ENCODE measurements around the gene BLOC1S4.
"Not testable (repeated sequence)": the region's sequence is repeated elsewhere in the genome, so short reads cannot be mapped to it uniquely, and the experiment has no call there.

The BLOC1S4 gene

DNA sequence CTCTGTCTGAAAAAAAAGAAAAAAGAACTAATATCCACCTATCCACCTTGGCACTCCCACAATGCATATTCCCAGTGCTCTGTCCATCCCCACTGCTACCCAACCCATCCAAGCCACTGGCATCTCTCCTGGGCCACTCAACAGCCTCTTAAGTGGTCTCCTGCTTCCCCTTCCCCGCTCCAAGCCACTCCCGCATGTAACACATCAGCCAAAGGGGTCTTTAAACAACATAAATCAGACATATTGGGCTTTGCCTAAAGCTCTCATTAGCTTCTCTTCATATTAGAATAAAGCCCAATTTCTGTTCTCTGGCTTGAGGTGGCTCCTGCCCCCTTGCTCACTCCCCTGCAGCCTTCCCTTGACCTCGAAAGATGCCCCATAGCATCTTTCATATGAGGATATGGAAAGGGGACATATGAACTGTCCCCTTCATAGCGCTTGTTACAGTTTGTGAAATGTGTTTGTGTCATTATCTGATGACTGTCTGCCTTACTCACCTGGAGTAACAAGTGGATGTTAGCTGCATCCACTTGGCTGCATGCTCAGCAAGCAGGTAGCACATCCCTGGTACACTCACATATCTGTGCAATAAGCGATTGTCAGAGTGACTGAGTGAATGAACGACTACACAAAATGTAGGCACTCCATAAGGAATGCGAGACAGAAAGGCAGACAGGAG lies 3.1 kb downstream of the BLOC1S4 start:
- DNase-seq (ENCODE audit: low read depth) = no peak

DNA sequence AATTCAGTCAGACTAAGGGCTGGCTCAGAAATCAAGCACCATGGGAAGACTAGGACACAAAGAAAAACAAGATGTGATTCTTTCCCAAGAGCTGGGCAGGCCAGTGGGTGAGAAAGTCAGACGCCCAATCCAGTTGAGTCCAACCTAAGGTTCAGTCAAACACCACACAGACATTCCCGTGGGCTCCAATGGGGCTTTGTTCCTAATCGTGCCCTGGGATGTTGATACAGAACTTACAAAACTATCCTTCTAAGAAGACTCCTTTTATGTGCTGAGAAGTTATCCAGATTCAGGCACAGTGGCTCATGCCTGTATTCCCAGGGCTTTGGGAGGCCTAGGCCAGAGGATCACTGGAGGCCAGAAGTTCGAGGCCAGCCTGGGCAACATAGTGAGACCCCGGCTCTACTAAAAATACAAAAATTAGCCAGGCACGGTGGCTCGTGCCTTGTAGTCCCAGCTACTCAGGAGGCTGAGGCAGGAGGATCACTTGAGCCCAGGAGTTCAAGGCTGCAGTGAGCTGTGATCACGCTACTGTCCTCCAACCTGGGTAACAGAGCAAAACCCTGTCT lies 3.7 kb downstream of the BLOC1S4 start:
- no peak for DNase-seq (ENCODE audit: low read depth)

DNA sequence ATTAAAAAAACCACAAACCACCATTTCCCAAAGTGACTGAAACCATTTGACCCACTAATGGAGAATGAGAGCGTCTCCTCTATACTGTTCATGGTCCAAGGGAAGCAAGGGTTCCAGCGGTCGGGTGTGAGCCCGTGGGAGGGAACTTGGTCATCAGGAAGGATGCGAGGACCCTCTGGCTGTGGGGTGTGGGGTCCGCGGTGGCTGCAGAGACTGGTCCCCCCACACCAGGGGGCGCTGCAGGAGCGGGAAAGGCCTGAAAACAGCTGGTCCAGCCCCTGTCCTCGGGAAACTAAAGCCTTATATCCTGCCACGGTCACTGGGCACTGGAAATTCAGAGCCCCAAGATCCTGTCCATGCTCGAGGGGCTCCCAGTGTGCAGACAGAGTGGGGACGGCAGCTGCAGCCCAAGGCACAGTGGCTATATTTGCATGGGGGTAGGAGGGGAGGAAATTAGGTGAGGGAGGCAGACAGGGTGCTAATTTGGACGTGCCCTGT lies 4.3 kb downstream of the BLOC1S4 start:
- DNase-seq (ENCODE audit: low read depth) = peak; percentile 65

DNA sequence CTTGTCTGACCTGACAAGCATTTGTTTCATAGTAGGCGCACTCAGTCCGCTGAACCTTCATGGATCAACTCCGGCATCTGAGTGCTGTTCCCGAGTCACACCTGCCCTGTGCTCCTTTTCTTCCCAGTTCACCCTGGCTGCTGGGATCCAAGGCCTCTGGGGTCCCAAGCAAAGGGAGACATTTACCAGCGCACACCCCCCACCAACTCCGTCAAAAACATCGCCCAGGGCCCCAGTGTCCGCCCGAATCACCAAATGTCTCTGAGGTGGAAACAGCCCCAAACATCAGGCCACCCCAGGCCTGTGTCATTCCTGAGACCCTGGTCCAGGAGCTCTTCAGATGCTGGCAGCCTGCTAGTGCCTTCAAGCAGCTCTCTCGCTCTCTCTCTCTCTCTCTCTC lies 5.1 kb downstream of the BLOC1S4 start:
- no peak for DNase-seq (ENCODE audit: low read depth)

DNA sequence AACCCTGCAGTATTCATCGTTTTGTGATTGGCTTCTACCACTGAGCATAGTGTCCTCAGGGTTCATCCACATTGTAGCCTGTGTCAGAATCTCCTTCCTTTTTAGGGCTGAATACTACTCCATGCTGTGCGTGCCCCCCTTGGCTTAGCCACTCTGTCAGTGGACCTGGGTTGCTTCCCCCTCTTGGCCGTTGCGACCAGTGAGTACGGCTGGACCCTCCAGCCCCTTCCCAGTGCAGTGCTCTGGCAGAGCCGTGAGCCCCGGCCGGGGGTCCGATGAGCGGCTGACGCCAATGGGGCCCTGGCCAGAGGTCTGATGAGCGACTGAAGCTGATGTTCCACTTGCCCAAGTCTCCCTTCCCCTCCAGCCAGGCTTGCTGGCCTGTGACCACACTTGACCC lies 6.9 kb downstream of the BLOC1S4 start:
- DNase-seq (ENCODE audit: low read depth) = no peak

DNA sequence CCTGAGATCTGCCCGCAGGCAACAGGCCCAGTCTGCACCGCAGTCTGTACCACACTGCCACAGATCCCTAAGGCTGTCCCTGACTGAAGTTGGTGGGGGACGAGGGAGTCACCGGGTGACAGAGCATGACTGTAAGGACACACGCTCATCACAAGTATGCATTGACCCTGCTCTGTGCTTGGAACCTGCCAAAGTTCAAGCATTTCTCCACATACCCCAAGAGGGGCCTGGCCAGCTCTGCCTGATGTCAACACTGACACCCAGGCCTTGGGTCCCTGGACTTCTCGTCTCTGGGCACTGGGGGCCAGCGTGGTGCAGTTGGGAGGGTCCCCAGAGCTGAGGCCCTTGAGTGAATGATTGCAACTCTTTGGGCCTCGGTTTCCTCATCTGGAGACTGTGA lies 7.9 kb downstream of the BLOC1S4 start:
- no peak for DNase-seq (ENCODE audit: low read depth)

DNA sequence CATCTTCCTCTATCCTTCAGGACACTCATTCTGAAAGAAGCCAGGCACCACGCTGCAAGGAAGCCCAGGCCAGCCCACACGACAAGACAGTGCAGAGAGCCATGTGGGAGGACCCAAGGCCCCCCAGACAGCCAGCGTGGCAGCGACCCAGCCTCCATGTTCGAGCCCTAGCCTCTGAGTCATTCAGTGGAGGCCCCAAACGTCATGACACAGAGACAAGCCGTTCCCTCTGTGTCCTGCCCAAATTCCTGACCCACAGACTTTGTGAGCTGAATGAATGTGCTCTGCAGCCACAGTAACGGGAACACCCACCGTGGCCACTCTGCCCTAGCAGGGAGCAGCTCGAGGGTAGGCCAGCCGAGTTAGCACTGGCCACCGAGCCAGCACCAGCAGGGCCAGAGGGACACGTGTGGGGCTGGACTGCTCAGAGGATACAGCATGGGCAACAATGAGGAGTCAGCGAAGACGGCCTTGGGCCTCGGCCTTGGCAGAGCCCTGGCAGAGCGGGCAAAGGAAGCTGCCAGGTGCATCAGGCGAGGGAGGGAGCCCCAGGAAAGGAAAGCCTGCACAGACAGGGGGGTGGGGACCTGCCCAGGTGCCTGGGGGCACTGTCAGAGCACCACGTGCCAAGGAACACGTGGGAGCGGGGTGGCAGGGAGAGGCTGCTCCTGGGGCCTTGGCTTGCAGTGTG lies 8.6 kb downstream of the BLOC1S4 start:
- no peak for DNase-seq (ENCODE audit: low read depth)

DNA sequence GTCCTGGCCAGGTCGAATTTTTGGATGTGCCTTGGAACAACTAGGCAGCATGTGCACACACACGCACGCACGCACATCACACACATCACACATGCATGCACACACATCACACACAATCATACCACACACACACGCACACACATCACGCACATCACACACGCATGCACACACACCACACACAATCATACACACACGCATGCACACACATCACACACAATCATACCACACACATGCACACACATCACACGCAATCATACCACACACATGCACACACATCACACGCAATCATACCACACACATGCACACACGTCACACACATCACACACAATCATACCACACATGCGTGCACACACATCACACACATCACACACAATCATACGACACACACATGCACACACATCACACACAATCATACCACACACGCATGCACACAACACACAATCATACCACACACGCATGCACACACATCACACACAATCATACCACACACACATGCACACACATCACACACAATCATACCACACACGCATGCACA lies 9.5 kb downstream of the BLOC1S4 start:
- not testable (repeated sequence) for DNase-seq (ENCODE audit: low read depth)

DNA sequence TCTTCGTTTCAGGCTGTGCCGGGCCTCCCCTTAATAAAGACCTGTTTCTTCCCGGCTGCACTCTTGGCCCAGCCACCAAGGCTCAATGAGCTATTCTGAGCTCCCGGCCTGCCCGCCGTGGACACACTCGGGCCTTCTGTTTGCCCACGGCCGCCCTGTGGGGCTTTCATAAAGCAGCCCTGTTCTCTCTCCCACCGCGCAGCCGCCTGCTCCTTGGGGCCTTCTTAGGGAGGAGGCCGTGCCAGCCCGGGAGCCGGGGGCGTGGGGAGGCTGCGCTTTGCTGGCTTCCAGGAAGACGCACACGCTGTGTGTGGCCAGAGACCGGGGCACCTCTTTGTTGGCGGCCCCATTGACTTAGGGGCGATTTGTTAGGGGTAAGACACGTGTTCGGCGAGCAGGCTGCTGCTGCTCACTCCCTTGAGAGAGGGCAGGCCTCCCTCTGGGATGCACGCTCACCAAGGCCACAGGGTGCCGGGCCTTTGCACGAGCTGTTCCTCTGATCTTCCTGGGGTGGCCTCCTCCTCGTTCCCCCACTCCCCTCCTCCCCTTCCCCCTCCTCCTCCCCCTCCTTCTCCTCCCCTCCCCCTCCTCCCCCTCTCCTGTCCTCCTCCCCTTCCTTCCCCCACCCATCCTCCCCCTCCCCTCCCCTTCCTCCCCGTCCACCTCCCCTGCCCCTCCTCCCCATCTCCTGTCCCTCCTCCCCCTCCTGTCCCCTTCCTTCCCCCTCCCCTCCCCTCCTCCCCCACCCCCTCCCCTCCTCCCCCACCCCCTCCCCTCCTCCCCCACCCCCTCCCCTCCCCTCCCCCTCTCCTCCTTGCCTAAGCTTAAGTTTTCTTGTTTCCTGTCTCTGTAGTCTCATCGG lies 11.3 kb downstream of the BLOC1S4 start:
- DNase-seq (ENCODE audit: low read depth) = no peak

DNA sequence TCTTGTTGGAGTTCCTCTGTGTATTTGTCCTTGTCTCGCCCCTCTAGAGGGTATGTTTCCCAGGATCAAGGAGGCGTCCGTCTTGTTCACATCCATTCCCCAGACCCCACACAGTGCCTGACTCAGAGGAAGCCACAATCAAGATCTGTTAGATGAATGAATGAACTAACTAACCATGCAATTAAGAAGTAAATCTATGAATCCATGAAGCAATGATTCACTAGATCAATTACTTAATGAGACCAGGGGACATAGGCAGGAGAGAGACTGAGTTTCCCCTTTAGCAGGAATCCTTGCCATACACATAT lies 11.9 kb downstream of the BLOC1S4 start:
- no peak for DNase-seq (ENCODE audit: low read depth)

DNA sequence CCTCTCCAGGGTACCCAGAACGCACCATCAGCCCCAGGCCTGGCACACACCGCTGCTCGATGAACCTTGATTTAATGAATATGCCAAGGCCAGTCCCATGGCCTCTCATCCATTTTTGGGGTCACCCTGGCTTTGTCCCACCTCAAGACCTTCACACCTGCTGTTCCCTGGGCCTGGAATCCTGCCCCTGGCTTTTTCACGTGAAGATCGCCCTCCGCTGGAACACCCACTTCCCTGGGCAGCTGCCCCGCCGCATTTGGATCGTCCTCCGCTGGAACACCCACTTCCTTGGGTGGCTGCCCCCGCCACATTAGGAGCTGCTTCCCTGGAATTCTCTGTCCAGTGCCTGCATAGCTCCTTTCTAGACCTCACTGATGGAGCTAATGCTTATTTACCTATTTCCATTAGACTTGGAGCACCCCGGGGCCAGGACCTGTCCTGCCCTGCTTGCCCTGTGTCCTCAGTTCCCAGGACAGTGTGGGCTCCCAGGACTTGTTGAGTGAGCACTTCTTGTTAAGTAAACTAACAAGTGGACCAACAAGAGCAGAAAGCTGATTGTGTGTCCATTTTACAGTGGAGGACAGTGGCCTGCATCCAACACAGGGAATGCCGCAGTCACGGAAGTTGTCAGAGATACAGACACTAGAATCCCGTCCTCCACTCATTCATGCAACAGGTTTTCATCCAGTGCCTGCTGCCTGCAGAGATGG lies 12.5 kb downstream of the BLOC1S4 start:
- no peak for DNase-seq (ENCODE audit: low read depth)

DNA sequence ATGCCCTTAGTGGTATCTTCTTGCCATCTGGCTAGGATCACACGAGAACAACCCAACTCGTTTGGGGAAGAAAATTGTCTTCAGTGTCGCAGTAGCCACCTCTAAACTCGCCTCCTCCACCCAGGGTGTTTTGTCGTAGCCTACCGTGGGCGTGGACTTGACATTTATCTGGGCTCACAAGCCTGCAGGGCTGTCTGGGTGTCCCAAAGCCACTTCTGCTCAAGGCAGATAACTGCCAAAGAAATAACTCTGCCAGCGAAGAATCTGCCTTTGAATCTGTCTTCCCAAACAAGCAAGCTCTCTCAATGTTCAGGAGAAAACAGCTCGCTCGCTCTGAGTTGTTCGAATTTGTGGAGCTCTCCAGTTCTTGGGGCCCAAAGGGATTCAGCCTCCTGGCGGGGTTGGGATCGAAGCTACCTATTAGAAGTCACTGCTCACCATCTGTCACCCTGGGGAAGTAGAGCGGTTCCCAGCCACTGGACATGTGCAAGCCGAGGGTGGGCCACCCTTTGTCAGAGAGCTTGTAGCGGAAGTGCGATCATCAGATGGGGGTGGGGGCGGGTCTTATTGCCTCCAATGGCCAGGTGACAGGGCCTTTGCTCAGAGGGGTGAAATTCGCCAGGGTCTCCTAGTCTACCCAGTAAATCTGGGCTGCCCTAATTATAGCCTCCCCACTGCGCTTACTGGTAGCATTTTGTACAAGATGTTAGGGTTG lies 14.8 kb downstream of the BLOC1S4 start:
- DNase-seq (ENCODE audit: low read depth) = no peak

DNA sequence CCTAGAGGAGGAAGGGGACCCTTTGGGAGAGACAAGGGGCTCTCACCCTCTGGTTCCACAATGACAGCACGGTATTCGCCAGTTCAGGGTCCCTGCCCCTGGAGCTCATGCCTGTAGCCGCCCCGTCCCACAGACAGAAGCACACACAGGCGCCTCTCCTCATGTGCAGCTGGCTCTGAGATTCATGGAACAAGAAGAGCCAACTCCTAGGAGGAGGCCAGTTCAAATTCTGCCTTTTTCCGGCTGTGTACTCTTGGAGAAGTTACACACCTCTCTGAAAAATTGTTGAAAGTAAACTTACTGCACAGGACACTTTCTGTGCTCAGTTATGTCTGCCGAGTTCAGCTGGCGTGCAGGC lies 15.3 kb downstream of the BLOC1S4 start:
- DNase-seq (ENCODE audit: low read depth) = no peak

DNA sequence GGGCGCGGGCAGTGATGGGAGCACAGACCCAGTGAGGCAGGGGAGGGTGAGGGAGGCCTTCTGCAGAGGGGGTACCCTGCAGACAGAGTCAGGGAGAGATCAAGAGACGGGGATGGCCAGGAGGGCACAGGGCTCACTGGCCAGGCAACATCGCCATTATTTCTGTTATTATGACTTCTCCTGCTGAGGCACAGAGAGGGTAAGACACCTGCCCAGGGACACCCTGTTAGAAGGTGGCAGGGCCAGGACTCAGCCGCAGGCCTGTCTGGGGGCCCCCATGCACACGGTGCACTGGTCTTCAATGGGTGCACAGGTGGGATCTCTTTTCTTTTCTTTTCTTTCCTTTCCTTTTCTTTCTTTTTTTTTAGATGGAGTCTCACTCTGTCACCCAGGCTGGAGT lies 15.8 kb downstream of the BLOC1S4 start:
- DNase-seq (ENCODE audit: low read depth) = no peak

DNA sequence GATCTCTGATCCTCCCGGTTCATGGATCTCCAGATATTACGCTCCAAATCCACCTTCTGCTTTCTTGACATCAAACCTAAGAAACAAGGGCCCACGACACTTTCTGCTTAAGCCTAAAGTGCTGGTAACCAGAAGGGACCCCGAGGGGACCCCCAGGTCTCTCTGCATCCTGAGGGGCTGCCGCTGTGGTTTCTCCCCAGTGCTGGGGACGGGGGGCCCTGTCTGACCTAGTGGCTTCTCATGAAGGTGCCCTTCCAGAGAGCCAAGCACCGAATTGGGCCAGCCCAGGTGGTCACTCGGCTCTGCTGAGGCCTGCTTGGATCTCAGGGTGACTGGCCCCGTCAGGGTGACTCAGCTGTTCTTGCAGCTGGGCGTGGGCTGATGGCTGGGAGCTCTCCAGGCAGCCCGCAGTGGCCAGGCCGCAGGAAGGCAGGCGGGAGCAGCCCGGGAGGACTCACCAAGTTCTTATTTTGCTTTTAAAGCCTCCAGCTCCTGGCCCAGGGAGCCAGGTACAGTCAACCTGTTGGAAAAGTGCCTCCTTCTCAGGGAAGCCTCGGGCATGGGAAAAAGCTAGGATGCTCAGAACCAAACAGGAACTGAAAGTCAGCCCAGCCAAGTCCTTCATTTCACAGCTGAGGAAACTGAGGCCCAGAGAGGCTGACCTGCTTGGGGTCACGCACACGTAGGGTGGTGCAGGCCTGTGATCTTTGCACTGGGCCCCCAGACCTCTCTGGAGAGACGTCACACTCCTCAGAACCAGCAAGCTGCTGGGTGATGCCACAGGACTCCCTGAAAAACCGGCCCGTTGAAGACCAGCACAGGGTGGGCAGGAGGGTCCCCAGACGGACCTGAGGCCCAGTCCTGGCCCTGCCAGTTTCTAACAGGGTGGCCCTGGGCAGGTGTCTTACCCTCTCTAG lies 16.7 kb downstream of the BLOC1S4 start:
- DNase-seq (ENCODE audit: low read depth) = no peak

DNA sequence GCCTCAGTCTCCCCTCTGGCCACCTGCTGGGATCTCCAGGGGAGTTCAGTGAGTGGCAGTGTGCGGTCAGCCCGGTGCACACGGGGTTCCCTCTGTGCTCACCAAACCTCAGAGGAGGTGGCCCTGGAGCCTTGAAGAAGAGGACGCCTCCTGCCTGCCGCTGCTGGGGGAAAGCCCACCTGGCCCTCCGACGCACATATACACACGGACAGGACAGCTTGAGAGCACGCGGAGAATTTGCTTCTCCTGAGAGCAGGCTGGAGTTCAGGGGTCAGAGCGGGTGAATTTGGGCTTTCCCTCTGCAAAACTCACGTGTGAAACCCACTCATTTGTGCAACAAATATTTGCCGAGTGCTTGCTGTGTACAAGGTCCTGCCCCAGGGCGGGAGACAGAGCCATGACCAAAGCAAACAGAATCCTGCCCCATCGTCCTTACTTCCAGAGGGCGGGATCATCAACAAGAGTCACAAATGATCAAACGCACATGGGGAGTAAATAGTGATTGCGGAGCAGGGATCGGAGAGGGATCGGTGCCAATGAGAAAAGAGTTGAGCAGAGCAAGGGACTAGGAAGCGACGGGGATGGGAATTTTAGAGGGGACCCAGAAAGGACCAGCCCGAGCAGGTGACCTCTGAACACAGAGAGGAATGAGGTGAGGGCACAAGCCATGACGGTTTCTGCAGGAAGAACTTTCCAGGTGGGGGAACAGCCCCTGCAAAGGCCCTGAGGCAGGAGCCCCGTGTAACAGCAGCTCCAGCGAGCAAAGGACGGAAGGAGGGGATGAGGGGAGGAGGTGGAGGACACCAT lies 17.6 kb downstream of the BLOC1S4 start:
- DNase-seq (ENCODE audit: low read depth) = no peak

DNA sequence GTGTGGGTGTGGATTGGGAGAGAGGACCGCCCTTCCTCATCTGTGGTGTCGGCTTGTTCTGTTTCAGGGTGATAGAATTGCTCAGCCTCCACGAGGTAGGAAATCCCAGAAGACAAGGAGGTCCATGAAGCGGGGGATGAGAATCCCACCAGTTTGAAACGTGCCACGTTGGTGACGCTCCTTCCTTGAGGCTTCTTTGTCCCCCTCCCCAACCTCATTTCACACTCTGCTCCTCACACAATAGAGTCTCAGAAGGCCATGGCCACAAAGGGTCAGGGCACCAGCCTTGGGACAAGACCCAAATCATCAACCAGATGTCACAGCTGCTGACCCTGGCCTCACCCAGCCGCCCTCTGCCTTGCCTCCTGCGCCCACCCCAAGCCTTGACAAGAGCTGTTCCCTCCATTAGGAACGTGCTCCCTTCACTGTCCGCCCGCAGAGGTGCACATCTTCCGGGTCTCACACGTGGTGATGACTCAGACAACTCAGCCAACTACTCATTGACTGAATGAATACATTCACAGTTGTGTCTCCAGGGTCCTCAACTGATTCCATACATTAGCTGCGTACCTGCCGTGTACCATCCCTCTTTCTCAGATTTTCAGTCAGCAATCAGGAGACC lies 18.3 kb downstream of the BLOC1S4 start:
- no peak for DNase-seq (ENCODE audit: low read depth)

DNA sequence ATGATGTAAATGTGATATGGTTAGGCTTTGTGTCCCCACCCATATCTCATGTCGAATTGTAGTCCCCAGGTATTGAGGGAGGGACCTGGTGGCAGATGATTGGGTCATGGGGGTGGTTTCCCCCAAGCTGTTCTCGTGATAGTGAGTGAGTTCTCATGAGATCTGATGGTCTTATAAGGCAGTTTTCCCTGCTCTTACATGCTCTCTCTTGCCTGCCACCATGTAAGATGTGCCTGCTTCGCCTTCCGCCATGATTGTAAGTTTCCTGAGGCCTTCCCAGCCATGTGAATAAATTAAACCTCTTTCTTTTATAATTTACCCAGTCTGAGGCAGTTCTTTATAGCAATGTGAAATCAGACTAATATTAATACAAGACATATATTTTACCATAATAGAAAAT lies 23.9 kb downstream of the BLOC1S4 start:
- DNase-seq (ENCODE audit: low read depth) = no peak

DNA sequence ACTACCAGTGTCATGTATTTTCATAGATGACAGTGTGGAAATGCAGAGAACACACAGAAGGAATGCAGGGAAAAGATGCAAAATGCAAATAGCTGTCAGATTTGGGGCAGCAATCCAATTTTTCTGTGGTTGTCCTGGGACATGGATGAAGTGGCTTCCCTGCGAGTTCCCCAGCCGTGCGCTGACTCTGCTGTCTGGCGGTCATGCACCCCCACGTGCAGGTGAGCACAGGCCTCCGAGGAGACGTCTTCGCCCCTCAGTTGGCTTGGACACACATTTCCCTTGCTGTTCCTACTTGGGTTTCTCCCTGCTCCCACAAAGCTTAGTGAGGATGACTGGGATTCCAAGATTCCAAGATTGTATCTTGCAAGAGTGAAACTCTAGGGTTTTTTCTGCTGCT lies 24.4 kb downstream of the BLOC1S4 start:
- no peak for DNase-seq (ENCODE audit: low read depth)
